Measurements from ENCODE around the gene CPN1.

CPN1 gene

GRCh38 chr10:100037758-100038315 is 43.8 kb downstream of the CPN1 start:
- no peak overlapping the region for H3K27ac ChIP-seq (ENCODE audit: low read length)
- H3K9ac ChIP-seq (ENCODE audit: low read length) = no peak overlapping the region
- no peak for DNase-seq
- H3K4me2 ChIP-seq (ENCODE audit: low read depth, low read length) = no peak overlapping the region
- no peaks in the 10 kb centered on the region for H3F3A ChIP-seq (ENCODE audit: insufficient read depth, low read length)
- 0 out of 2 replicates have a peak, but pooled peaks cover 2% of the 10 kb centered on the region for H3K4me1 ChIP-seq (ENCODE audit: low read length)
- H3K9me3 ChIP-seq (replicated peaks; ENCODE audit: insufficient read depth, low read length) = no peaks in the 10 kb centered on the region
- no peaks in the 10 kb centered on the region for H3K36me3 ChIP-seq (replicated peaks; ENCODE audit: insufficient read depth, low read length)
- no peaks in the 10 kb centered on the region for H3K79me2 ChIP-seq (ENCODE audit: low read length)
- H4K20me1 ChIP-seq (ENCODE audit: insufficient read depth, low read length) = no peaks in the 10 kb centered on the region
- no peak for TF ChIP-seq CTCF (IDR thresholded peaks at IDR 0.05; ENCODE audit: low read length)
- no peak for TF ChIP-seq EZH2 (optimal IDR thresholded peaks at IDR 0.05; ENCODE audit: low read depth, low read length)
- no peak for TF ChIP-seq EZH2phosphoT487 (IDR thresholded peaks at IDR 0.05; ENCODE audit: low read length)
- no peaks in the 10 kb centered on the region for H3K27me3 ChIP-seq (replicated peaks; ENCODE audit: insufficient read depth, low read length)
- no peak overlapping the region for H2AFZ ChIP-seq (ENCODE audit: low read length)
- H3K4me3 ChIP-seq (ENCODE audit: low read length) = no peak overlapping the region
- H3K9me2 ChIP-seq (replicated peaks; ENCODE audit: insufficient read depth, low read length) = no peaks in the 10 kb centered on the region

- Histone ChIP-seq H3K79me2 (ENCODE audit: low read length) (no peaks in the 10 kb centered on the region), H3K4me1 (ENCODE audit: low read length) (0 out of 2 replicates have a peak, but pooled peaks cover 2% of the 10 kb centered on the region), H2AFZ (ENCODE audit: low read length) (no peak overlapping the region), H3F3A (ENCODE audit: insufficient read depth, low read length) (no peaks in the 10 kb centered on the region), H3K27me3 (replicated peaks; ENCODE audit: insufficient read depth, low read length) (no peaks in the 10 kb centered on the region), H3K27ac (ENCODE audit: low read length) (no peak overlapping the region), H4K20me1 (ENCODE audit: insufficient read depth, low read length) (no peaks in the 10 kb centered on the region), H3K4me2 (ENCODE audit: low read depth, low read length) (no peak overlapping the region), H3K9ac (ENCODE audit: low read length) (no peak overlapping the region), H3K9me2 (replicated peaks; ENCODE audit: insufficient read depth, low read length) (no peaks in the 10 kb centered on the region), H3K36me3 (replicated peaks; ENCODE audit: insufficient read depth, low read length) (no peaks in the 10 kb centered on the region), H3K9me3 (replicated peaks; ENCODE audit: insufficient read depth, low read length) (no peaks in the 10 kb centered on the region), H3K4me3 (ENCODE audit: low read length) (no peak overlapping the region)
- TF ChIP-seq CTCF (IDR thresholded peaks at IDR 0.05; ENCODE audit: low read length) (no peak), EZH2phosphoT487 (IDR thresholded peaks at IDR 0.05; ENCODE audit: low read length) (no peak), EZH2 (optimal IDR thresholded peaks at IDR 0.05; ENCODE audit: low read depth, low read length) (no peak)
- DNase-seq = no peak
Observed at GRCh38 chr10:100036850-100037249, 44.8 kb downstream of the CPN1 start.

- no peaks in the 10 kb centered on the region for H3K9me3 ChIP-seq (replicated peaks; ENCODE audit: insufficient read depth, low read length)
- H3K4me2 ChIP-seq (ENCODE audit: low read depth, low read length) = no peak overlapping the region
Observed at GRCh38 chr10:100033766-100034418, 47.8 kb downstream of the CPN1 start.

More at GRCh38 chr10:100033766-100034418, 47.8 kb downstream of the CPN1 start:
- no peak for DNase-seq
- Histone ChIP-seq H3K36me3 (replicated peaks; ENCODE audit: insufficient read depth, low read length) (no peaks in the 10 kb centered on the region), H3K27me3 (replicated peaks; ENCODE audit: insufficient read depth, low read length) (no peaks in the 10 kb centered on the region), H3K4me1 (ENCODE audit: low read length) (0 out of 2 replicates have a peak, but pooled peaks cover 2% of the 10 kb centered on the region), H4K20me1 (ENCODE audit: insufficient read depth, low read length) (no peaks in the 10 kb centered on the region), H3K9ac (ENCODE audit: low read length) (no peak overlapping the region), H2AFZ (ENCODE audit: low read length) (no peak overlapping the region), H3K9me2 (replicated peaks; ENCODE audit: insufficient read depth, low read length) (no peaks in the 10 kb centered on the region), H3F3A (ENCODE audit: insufficient read depth, low read length) (no peaks in the 10 kb centered on the region), H3K79me2 (ENCODE audit: low read length) (no peaks in the 10 kb centered on the region), H3K4me3 (ENCODE audit: low read length) (no peak overlapping the region), H3K27ac (ENCODE audit: low read length) (no peak overlapping the region)
- no peak for TF ChIP-seq EZH2 (optimal IDR thresholded peaks at IDR 0.05; ENCODE audit: low read depth, low read length)
- TF ChIP-seq CTCF (IDR thresholded peaks at IDR 0.05; ENCODE audit: low read length) = no peak
- no peak for TF ChIP-seq EZH2phosphoT487 (IDR thresholded peaks at IDR 0.05; ENCODE audit: low read length)
